Mucosa of descending colon (tissue), 3 donors: ENCODE data around the gene CPT1B. TPM values are rescaled to one million over a fixed set of nuclear protein-coding genes. Genes with fewer than 3 reads are reported as not detected.

Experiments
- ATAC-seq: fragments of 200-7000 bp; cut with Tn5 transposase; one replicate; pipeline ENCODE4 v1.9.1; 2020; ENCODE audit warnings: mild to moderate bottlenecking, moderate library complexity
- DNase-seq, 3 donors: peaks; one replicate each; pipeline ENCODE4 v3.0.0-alpha.2; 2020
- H3K36me3 ChIP-seq: fragments of 200-600 bp; one replicate; pipeline ENCODE4 v1.8.0; 2021; ENCODE audit warnings: low read depth, mild to moderate bottlenecking
- H3K4me1 ChIP-seq: fragments of 200-600 bp; one replicate; pipeline ENCODE4 v1.8.0; 2021; ENCODE audit warnings: low read depth, mild to moderate bottlenecking
- H3K4me3 ChIP-seq: fragments of 200-600 bp; one replicate; pipeline ENCODE4 v1.8.0; 2021; ENCODE audit warnings: mild to moderate bottlenecking
- H3K9me3 ChIP-seq: fragments of 200-600 bp; one replicate; pipeline ENCODE4 v1.8.0; 2021; ENCODE audit warnings: mild to moderate bottlenecking
- CTCF ChIP-seq: fragments of 200-600 bp; IDR thresholded peaks from one replicate; pipeline ENCODE4 v1.8.0; 2022; ENCODE audit warnings: antibody characterized with exemption, mild to moderate bottlenecking
- intact Hi-C, 2 donors: fragments of 100-400 bp; cut with DNase I in 1 of 2; cut with micrococcal nuclease in 1 of 2; formaldehyde crosslinking; loops; one replicate each; pipeline versions ENCODE4 v1.11.0 to v1.11.1; 2022; cut with DNase I, micrococcal nuclease
- total RNA-seq, 3 donors: library from RNA; stranded (reverse); fragmentation: NEBNext Ultra II Directional in 2 of 3; extraction: Animal tissue kit (Norgen Biotek cat#: 25700) in 2 of 3; gene quantifications; one replicate each; pipeline versions ENCODE4 v1.2.1 to v1.2.4, GENCODE V29; 2021 to 2023
- donor health status: DM: no; HTN: no; CAD: no; lungs with moderate emphysema.
- donor health status: DM: no; HTN: no; CAD: no.
- donor health status: DM: no; HTN: yes; CAD: no.

CPT1B gene
- total RNA-seq, 3 donors from 2014 or later, result 24.5 to 51.6 (median 29.9) TPM

- Histone ChIP-seq H3K36me3 (no peaks in the 10 kb centered on the region), H3K4me1 (peaks cover 10% of the 10 kb centered on the region), H3K4me3 (no peak overlapping the region), H3K9me3 (no peaks in the 10 kb centered on the region)
- ATAC-seq, result no peak
- TF ChIP-seq CTCF, result no peak
- DNase-seq, result peak in 1 of 3 donors; percentile 8
- intact Hi-C loops, result no loop called here
Observed at GRCh38 chr22:50586416-50586815, 8.2 kb upstream of the CPT1B start.

- Histone ChIP-seq H3K9me3 (no peaks in the 10 kb centered on the region), H3K4me1 (peaks cover 10% of the 10 kb centered on the region), H3K36me3 (no peaks in the 10 kb centered on the region), H3K4me3 (no peak overlapping the region)
- intact Hi-C loops, result no loop called here
- DNase-seq (peak in 1 of 3 donors; percentile 4), ATAC-seq (no peak)
- no peak for TF ChIP-seq CTCF
Observed at GRCh38 chr22:50585781-50586180, 7.6 kb upstream of the CPT1B start.

- no peak overlapping the region for H3K4me3 ChIP-seq
- intact Hi-C loops, result no loop called here
- TF ChIP-seq CTCF, result no peak
- H3K9me3 ChIP-seq, result no peaks in the 10 kb centered on the region
- ATAC-seq (no peak), DNase-seq (no peak)
- peaks cover 10% of the 10 kb centered on the region for H3K4me1 ChIP-seq
- no peaks in the 10 kb centered on the region for H3K36me3 ChIP-seq
Observed at GRCh38 chr22:50585238-50585637, 7.0 kb upstream of the CPT1B start.

DNA sequence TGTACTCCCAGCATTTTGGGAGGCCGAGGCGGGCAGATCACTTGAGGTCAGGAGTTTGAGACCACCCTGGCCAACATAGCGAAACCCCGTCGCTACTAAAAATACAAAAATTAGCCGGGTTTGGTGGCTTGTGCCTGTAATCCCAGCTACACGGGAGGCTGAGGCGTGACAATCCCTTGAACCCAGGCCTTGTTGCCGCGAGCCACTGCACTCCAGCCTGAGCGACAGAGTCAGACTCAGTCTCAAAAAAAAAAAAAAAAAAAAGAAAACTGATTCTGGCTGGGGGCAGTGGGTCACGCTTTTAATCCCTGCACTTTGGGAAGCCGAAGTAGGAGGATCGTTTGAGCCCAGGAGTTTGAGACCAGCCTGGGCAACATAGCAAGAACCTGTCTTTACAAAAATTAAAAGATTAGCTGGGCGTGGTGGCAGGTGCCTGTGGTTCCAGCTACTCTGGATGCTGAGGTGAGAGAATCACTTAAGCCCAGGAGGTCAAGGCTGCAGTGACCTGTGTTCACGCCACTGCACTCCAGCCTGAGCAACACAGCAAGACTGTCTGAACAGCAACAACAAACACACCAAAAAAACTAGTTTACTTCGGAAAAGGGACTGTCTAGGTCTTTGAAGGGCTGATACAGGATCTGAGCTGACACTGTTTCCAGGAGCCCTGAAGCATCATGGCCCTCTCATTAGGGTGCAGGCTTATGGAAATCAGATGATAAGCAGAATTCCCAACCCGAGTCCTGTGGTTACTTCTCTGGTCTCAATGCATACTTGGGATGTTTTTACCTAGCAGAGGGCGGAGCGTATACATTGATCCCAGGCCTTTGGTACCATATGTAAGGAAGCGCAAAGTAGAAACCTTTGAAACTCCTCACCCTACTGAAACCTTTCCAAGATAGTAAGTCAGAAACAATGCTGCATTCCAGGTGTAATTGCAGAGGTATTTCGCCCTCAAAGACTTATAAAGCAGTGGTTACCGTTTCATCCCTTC is 6.2 kb upstream of the CPT1B start:
- intact Hi-C loops, result no loop called here
- DNase-seq, result no peak
- H3K4me3 ChIP-seq, result no peak overlapping the region
- no peaks in the 10 kb centered on the region for H3K9me3 ChIP-seq
- no peaks in the 10 kb centered on the region for H3K36me3 ChIP-seq
- no peak for TF ChIP-seq CTCF
- H3K4me1 ChIP-seq, result peaks cover 10% of the 10 kb centered on the region
- no peak for ATAC-seq

GRCh38 chr22:50583294-50583861 is 5.2 kb upstream of the CPT1B start:
- intact Hi-C loops, result no loop called here
- peak; percentile 41 for ATAC-seq
- Histone ChIP-seq H3K4me1 (peaks cover 12% of the 10 kb centered on the region), H3K4me3 (peak overlapping the region; percentile 74), H3K9me3 (no peaks in the 10 kb centered on the region), H3K36me3 (no peaks in the 10 kb centered on the region)
- TF ChIP-seq CTCF, result no peak
- DNase-seq, result no peak
